ENCODE results near the gene RHOT1.

- no peak for TF ChIP-seq CTCF (IDR thresholded peaks at IDR 0.05)
- no peak for TF ChIP-seq EZH2phosphoT487 (IDR thresholded peaks at IDR 0.05)
These were observed 49.0 kb downstream of the RHOT1 start for GRCh38 chr17:32191306-32191705.

All from neural progenitor cell (in vitro differentiated cells).